A549 (cell line): Measurements from ENCODE around the gene UBAC1. TPM values are rescaled to one million over a fixed set of nuclear protein-coding genes. Genes with fewer than 3 reads are reported as not detected.

Source experiments
- ATAC-seq, 2 experiments: fragments of 200-7000 bp in 1 of 2; fragments of >200 bp in 1 of 2; cut with Nextera tagmentation in 1 of 2; cut with Tn5 transposase in 1 of 2; 3 replicates each; pipeline versions ENCODE4 v1.8.0 to v1.9.1; 2018 to 2020; ENCODE audit warnings: mild to moderate bottlenecking in 1 of 2, moderate library complexity in 1 of 2
- CTCF ChIA-PET: fragments of 300-600 bp; sonication (Branson Sonifier 250); formaldehyde crosslinking; extraction: SDS; loops from one replicate; lab custom pipeline; 2021; ENCODE audit warnings: antibody characterized with exemption, inconsistent platforms; lab: Yijun Ruan, JAX
- POLR2A ChIA-PET: fragments of 350-600 bp; formaldehyde crosslinking; extraction: SDS; loops from one replicate; lab custom pipeline; 2021; ENCODE audit warnings: antibody characterized with exemption, inconsistent platforms; lab: Yijun Ruan, JAX
- DNase-seq, 2 experiments: peaks; one replicate each; pipeline versions ENCODE4 v3.0.0 to v3.0.0-alpha.2; 2011 to 2016; ENCODE audit warnings: low read depth in 1 of 2, low spot score in 1 of 2
- FAIRE-seq: peaks from 2 replicates; lab custom pipeline; 2011; peaks lifted over from hg19 to GRCh38; lab: Jason Lieb, UNC
- H3K27ac ChIP-seq, 2 experiments: fragments of >200 bp; sonication (Bioruptor Twin); formaldehyde crosslinking; 3 replicates each; pipeline ENCODE4 v1.5.1; 2016 to 2017
- H3K4me1 ChIP-seq: fragments of >200 bp; sonication (Bioruptor Twin); formaldehyde crosslinking; 3 replicates; pipeline ENCODE4 v1.6.1; 2016
- H3K4me2 ChIP-seq: fragments of >200 bp; sonication (Bioruptor Twin); formaldehyde crosslinking; 3 replicates; pipeline ENCODE4 v1.6.1; 2016
- H3K4me3 ChIP-seq: fragments of >200 bp; sonication (Bioruptor Twin); formaldehyde crosslinking; 3 replicates; pipeline ENCODE4 v1.5.1; 2016
- H3K9me3 ChIP-seq: fragments of >200 bp; sonication (Bioruptor Twin); formaldehyde crosslinking; 3 replicates; pipeline ENCODE4 v1.6.1; 2016
- CBX8 ChIP-seq: fragments of 200-600 bp; sonication (generic); IDR thresholded peaks from 2 replicates; pipeline ENCODE4 v1.6.1; 2016
- EHF ChIP-seq: fragments of 250-450 bp; sonication (Bioruptor Pico); IDR thresholded peaks from 2 replicates; pipeline ENCODE4 v1.5.0; 2020; ENCODE audit warnings: mild to moderate bottlenecking
- EHMT2 ChIP-seq: fragments of 200-600 bp; sonication (generic); IDR thresholded peaks from 2 replicates; pipeline ENCODE4 v1.6.1; 2016; ENCODE audit warnings: antibody characterized with exemption, low read depth, mild to moderate bottlenecking, moderate library complexity
- EP300 ChIP-seq, 2 experiments: fragments of >200 bp; sonication (Bioruptor Twin); formaldehyde crosslinking; IDR thresholded peaks; 2 replicates in 1 of 2; 3 replicates in 1 of 2; pipeline ENCODE4 v1.6.1; 2016 to 2017
- ESRRA ChIP-seq: fragments of 150-350 bp; IDR thresholded peaks from 2 replicates; pipeline ENCODE4 v1.6.1; 2014; ENCODE audit warnings: mild to moderate bottlenecking, low read length, borderline replicate concordance
- FOXS1 ChIP-seq: fragments of 250-450 bp; sonication (Bioruptor Pico); IDR thresholded peaks from 2 replicates; pipeline ENCODE4 v1.5.0; 2020; ENCODE audit warnings: mild to moderate bottlenecking, moderate library complexity
- HEYL ChIP-seq: fragments of 250-450 bp; sonication (Bioruptor Pico); IDR thresholded peaks from 2 replicates; pipeline ENCODE4 v1.8.0; 2021; ENCODE audit warnings: mild to moderate bottlenecking, moderate library complexity
- HOXB13 ChIP-seq: fragments of 250-450 bp; sonication (Bioruptor Pico); IDR thresholded peaks from 2 replicates; pipeline ENCODE4 v1.5.0; 2020; ENCODE audit warnings: low read depth, mild to moderate bottlenecking, moderate library complexity
- HOXB5 ChIP-seq: fragments of 250-450 bp; sonication (Bioruptor Pico); IDR thresholded peaks from 2 replicates; pipeline ENCODE4 v1.5.0; 2020; ENCODE audit warnings: mild to moderate bottlenecking, moderate library complexity
- JUNB ChIP-seq: fragments of >200 bp; sonication (Bioruptor Twin); formaldehyde crosslinking; IDR thresholded peaks from 2 replicates; pipeline ENCODE4 v1.6.1; 2016
- MYC ChIP-seq: IDR thresholded peaks from 2 replicates; pipeline ENCODE4 v1.6.1; 2012; ENCODE audit warnings: mild to moderate bottlenecking, inconsistent platforms, low read length, improper control_type of control experiment, borderline replicate concordance
- NR3C1 ChIP-seq: fragments of >200 bp; sonication (Bioruptor Twin); formaldehyde crosslinking; IDR thresholded peaks from 3 replicates; pipeline ENCODE4 v1.6.1; 2017
- POLR2A ChIP-seq: IDR thresholded peaks from 2 replicates; pipeline ENCODE4 v1.6.1; 2012; ENCODE audit warnings: mild to moderate bottlenecking, low read length
- POLR2AphosphoS2 ChIP-seq: conservative IDR thresholded peaks from 2 replicates; pipeline ENCODE4 v1.6.1; 2012; ENCODE audit warnings: low read length, improper control_type of control experiment, inconsistent platforms
- RCOR1 ChIP-seq: fragments of 150-350 bp; IDR thresholded peaks from 2 replicates; pipeline ENCODE4 v1.6.1; 2014; ENCODE audit warnings: antibody characterized with exemption, low read length, low read depth
- REST ChIP-seq: fragments of 200-600 bp; sonication (generic); IDR thresholded peaks from 2 replicates; pipeline ENCODE4 v1.6.1; 2016; ENCODE audit warnings: antibody characterized with exemption, mild to moderate bottlenecking, moderate library complexity
- SMC3 ChIP-seq: fragments of >200 bp; sonication (Bioruptor Twin); formaldehyde crosslinking; IDR thresholded peaks from 3 replicates; pipeline ENCODE4 v1.6.1; 2018; ENCODE audit warnings: inconsistent platforms
- USF2 ChIP-seq: fragments of 450-650 bp; IDR thresholded peaks from 2 replicates; pipeline ENCODE4 v1.6.1; 2014; ENCODE audit warnings: antibody characterized with exemption
- WGBS: methylation state at CpG from one replicate; pipeline ENCODE4 v1.1.6; 2017; ENCODE audit errors: missing lambda C conversion rate; 5-methylcytosine and 5-hydroxymethylcytosine counted together
- polyA plus RNA-seq, 4 experiments: library from polyadenylated mRNA; depleted of rRNA in 3 of 4; stranded (reverse); fragments of >200 nt; fragmentation: RNase III in 1 of 4; extraction: RNeasy Plus Mini Kit Qiagen cat#74134 plus additional on column Dnase treatment in 1 of 4; gene quantifications; 2 replicates in 3 of 4; 3 replicates in 1 of 4; pipeline ENCODE4 v1.2.3, GENCODE V29; 2011 to 2017
- TF ChIP-seq, protein P1 (sequence below): fragments of >200 bp; sonication (Bioruptor Twin); formaldehyde crosslinking; IDR thresholded peaks from 2 replicates; pipeline ENCODE4 v1.6.1; 2016
- TF ChIP-seq, protein P2 (sequence below): fragments of >200 bp; sonication (Bioruptor Twin); formaldehyde crosslinking; IDR thresholded peaks from 3 replicates; pipeline ENCODE4 v1.5.1; 2016

The UBAC1 gene
- polyA plus RNA-seq, 2 of the 4 experiments (the other 2 are of a cell fraction), result 30.8 to 37.6 TPM

DNA sequence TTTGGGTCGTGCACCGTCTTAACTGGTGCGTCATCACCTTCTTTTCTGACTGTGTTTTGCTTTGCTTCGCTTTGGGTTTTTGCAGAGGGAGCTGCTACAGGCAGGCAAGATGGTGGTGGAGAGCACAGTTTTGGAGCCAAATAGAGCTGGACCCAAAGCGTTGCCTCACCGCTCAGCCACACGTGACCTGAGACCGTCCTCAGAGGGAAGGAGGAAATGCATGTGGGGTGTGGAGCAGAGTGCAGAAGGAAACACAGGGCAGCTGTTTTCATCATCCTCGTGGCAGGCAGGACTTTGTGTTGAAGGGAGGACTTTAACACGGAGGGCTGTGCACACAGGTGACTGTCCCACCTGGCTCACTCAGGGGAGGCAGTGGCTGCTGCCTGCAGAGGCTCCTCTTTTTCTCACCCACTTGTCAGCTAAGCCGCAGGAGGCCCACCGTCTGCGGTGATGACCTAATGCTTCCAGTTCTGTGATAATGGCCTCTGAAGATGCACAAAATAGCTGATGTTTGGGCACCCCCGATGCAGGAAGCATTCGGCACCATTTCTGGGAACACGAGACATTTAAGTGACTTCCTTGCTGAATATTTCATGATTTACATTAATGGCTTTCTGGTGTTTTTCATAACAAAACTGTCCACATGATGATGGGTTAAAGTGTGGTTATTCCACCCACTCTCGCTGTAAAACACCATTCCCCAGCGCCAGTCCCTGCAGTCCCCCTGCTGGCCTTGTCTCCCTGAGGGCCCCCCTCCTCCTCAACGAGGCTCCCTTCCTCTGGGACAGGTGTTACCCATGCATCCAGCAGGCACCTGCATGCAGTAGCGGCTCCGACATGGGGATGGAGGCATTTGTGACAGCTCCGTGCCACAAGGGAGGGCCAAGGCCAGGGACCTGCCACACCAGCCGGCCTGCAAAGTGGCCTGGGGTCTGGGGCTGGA is 12.4 kb upstream of the UBAC1 start:
- 40% methylated on average over 23 of the region's 23 CpGs for WGBS
- TF ChIP-seq USF2, result peak; percentile 19; the same call in 1 of the 2 replicates
- no peak for TF ChIP-seq POLR2AphosphoS2
- H3K4me3 ChIP-seq, result no peak overlapping the region
- H3K27ac ChIP-seq, result no peak overlapping the region
- ChIA-PET CTCF (interaction anchor here (0.8 to 3.6 kb wide), 5 partner anchors 6 to 150 kb away, joined by 3 to 27 read pairs (median 3); no protein-coding TSS in a partner anchor), POLR2A (interaction anchor here (0.6 kb wide), 1 partner anchor 18 kb away, joined by 5 read pairs; no protein-coding TSS in a partner anchor)
- no peak overlapping the region for H3K4me2 ChIP-seq
- DNase-seq (no peak), ATAC-seq (no peak), FAIRE-seq (no peak)
- H3K4me1 ChIP-seq, result peaks cover 4% of the 10 kb centered on the region; the same call in 1 of the 3 replicates
- H3K9me3 ChIP-seq, result no peaks in the 10 kb centered on the region

- ATAC-seq, result peak; percentile 26 to 30; a peak in 4 of 6 replicates
- CTCF ChIA-PET, result interaction anchor here (0.6 to 14.0 kb wide), 2 partner anchors 150 to 225 kb away, joined by 3 to 220 read pairs; no protein-coding TSS in a partner anchor
- no peaks in the 10 kb centered on the region for H3K9me3 ChIP-seq
- TF ChIP-seq POLR2A (no peak), CBX8 (no peak), FOXS1 (CRISPR knock-in tag) (peak; percentile 32; the same call in 1 of the 2 replicates), EHF (CRISPR knock-in tag) (peak; percentile 24; the same call in 1 of the 2 replicates), EHMT2 (peak; percentile 32; the same call in 1 of the 2 replicates), HOXB5 (CRISPR knock-in tag) (peak; percentile 63; the same call in 1 of the 2 replicates), HOXB13 (CRISPR knock-in tag) (0 out of 2 replicates have a peak, but pooled peaks have one; percentile 23), REST (peak; percentile 94)
- TF ChIP-seq, all 56 proteins: peak for 6
- POLR2A ChIA-PET, result no interaction called here
- 26% methylated on average over 11 of the region's 13 CpGs for WGBS
- no peak overlapping the region for H3K4me3 ChIP-seq
- H3K4me1 ChIP-seq, result peaks cover 9% of the 10 kb centered on the region; the same call in 1 of the 3 replicates
- peak in 1 of 2 experiments; percentile 38 for DNase-seq
- no peak for FAIRE-seq
- H3K4me2 ChIP-seq, result no peak overlapping the region
- H3K27ac ChIP-seq, result no peak overlapping the region
Observed at GRCh38 chr9:135971892-135972291, 10.7 kb upstream of the UBAC1 start.

GRCh38 chr9:135971111-135971766 is 10.1 kb upstream of the UBAC1 start:
- TF ChIP-seq EP300 (IDR thresholded peaks at IDR 0.05), result no peak
- TF ChIP-seq CBX8, result no peak
- TF ChIP-seq RCOR1, result no peak
- TF ChIP-seq, protein P1, sequence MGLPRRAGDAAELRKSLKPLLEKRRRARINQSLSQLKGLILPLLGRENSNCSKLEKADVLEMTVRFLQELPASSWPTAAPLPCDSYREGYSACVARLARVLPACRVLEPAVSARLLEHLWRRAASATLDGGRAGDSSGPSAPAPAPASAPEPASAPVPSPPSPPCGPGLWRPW, result no peak
- TF ChIP-seq HEYL (CRISPR knock-in tag), result no peak
- no peak for TF ChIP-seq JUNB
- TF ChIP-seq, protein P2, sequence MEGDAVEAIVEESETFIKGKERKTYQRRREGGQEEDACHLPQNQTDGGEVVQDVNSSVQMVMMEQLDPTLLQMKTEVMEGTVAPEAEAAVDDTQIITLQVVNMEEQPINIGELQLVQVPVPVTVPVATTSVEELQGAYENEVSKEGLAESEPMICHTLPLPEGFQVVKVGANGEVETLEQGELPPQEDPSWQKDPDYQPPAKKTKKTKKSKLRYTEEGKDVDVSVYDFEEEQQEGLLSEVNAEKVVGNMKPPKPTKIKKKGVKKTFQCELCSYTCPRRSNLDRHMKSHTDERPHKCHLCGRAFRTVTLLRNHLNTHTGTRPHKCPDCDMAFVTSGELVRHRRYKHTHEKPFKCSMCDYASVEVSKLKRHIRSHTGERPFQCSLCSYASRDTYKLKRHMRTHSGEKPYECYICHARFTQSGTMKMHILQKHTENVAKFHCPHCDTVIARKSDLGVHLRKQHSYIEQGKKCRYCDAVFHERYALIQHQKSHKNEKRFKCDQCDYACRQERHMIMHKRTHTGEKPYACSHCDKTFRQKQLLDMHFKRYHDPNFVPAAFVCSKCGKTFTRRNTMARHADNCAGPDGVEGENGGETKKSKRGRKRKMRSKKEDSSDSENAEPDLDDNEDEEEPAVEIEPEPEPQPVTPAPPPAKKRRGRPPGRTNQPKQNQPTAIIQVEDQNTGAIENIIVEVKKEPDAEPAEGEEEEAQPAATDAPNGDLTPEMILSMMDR, result no peak
- no peak for TF ChIP-seq MYC
- no peak for TF ChIP-seq ESRRA
- TF ChIP-seq SMC3, result no peak
- TF ChIP-seq NR3C1, result no peak
- TF ChIP-seq EHF (CRISPR knock-in tag), result no peak
- H3K27ac ChIP-seq, result no peak overlapping the region
- WGBS, result 42% methylated on average over 13 of the region's 18 CpGs
- DNase-seq (no peak), FAIRE-seq (no peak), ATAC-seq (no peak)
- no peaks in the 10 kb centered on the region for H3K9me3 ChIP-seq
- ChIA-PET POLR2A (no interaction called here), CTCF (interaction anchor here (0.6 to 14.0 kb wide), 3 partner anchors 151 to 226 kb away, joined by 3 to 220 read pairs (median 5); no protein-coding TSS in a partner anchor)
- no peak overlapping the region for H3K4me3 ChIP-seq
- H3K4me1 ChIP-seq, result peaks cover 9% of the 10 kb centered on the region; the same call in 1 of the 3 replicates
- H3K4me2 ChIP-seq, result no peak overlapping the region
